Adrenal gland (tissue), 12 donors: Measurements from ENCODE around the gene ETV1. TPM values are rescaled to one million over a fixed set of nuclear protein-coding genes. Genes with fewer than 3 reads are reported as not detected.
A peak's percentile ranks its signal among the peaks of the same experiment; 100 is the strongest.

Experiments used
- DNase-seq, 7 donors: peaks; one replicate each; pipeline ENCODE4 v3.0.0-alpha.2; 2019 to 2020
- H3K27ac ChIP-seq, 5 donors: fragments of 200-600 bp; sonication (generic) in 4 of 5; 1 replicate in 3 of 5; 2 replicates in 2 of 5; pipeline versions ENCODE4 v1.5.1 to v1.8.0; 2016 to 2020; ENCODE audit warnings: mild to moderate bottlenecking in 1 of 5
- H3K27me3 ChIP-seq: fragments of 200-600 bp; 2 replicates; pipeline ENCODE4 v1.8.0; 2021
- H3K36me3 ChIP-seq, 2 donors: fragments of 200-600 bp; replicated peaks in 1 of 2; 1 replicate in 1 of 2; 2 replicates in 1 of 2; pipeline versions ENCODE4 v1.5.1 to v1.8.0; 2018 to 2022
- H3K4me1 ChIP-seq, 2 donors: fragments of 200-600 bp; replicated peaks in 1 of 2; 1 replicate in 1 of 2; 2 replicates in 1 of 2; pipeline versions ENCODE4 v1.5.1 to v1.8.0; 2018 to 2021
- H3K4me3 ChIP-seq, 4 donors: fragments of 200-600 bp; sonication (generic) in 3 of 4; one replicate each; pipeline ENCODE4 v1.5.1; 2016 to 2018
- H3K9me3 ChIP-seq, 3 donors: fragments of 200-600 bp; sonication (generic) in 1 of 3; replicated peaks in 1 of 3; 1 replicate in 2 of 3; 2 replicates in 1 of 3; pipeline versions ENCODE4 v1.5.1 to v1.8.0; 2016 to 2021
- POLR2A ChIP-seq, 2 donors: fragments of 450-650 bp; IDR thresholded peaks; one replicate each; pipeline ENCODE4 v1.6.1; 2017; ENCODE audit warnings: antibody characterized with exemption in 2 of 2, mild to moderate bottlenecking in 2 of 2, moderate library complexity in 1 of 2
- WGBS, 4 donors: extraction: QIAGEN DNeasy Blood & Tissue Kit in 2 of 4; methylation state at CpG; one replicate each; pipeline versions ENCODE4 v1.1.5 to v1.1.7; 2013 to 2017; 5-methylcytosine and 5-hydroxymethylcytosine counted together
- intact Hi-C, 2 donors: fragments of 100-400 bp; cut with DNase I; formaldehyde crosslinking; loops; one replicate each; pipeline versions ENCODE4 v1.14.1 to v1.15.0; 2022 to 2023
- polyA plus RNA-seq, 3 donors: library from polyadenylated mRNA; stranded (reverse); fragments of 200-250 nt in 2 of 3; fragments of 350-450 nt in 1 of 3; fragmentation: Illumina TruSeq in 1 of 3; extraction: RNeasy Lipid Tissue Mini Kit (QIAGEN cat#74804) in 1 of 3; gene quantifications; one replicate each; pipeline ENCODE4 v1.2.3, GENCODE V29; 2013 to 2014
- total RNA-seq, 9 donors: library from RNA; depleted of rRNA in 4 of 9; stranded (reverse); fragments of >200 nt in 4 of 9; fragments of 120-200 nt in 1 of 9; fragmentation: NEBNext Ultra II Directional in 1 of 9; extraction: Animal tissue kit (Norgen Biotek cat#: 25700) in 1 of 9; gene quantifications; one replicate each; pipeline versions ENCODE4 v1.1.0 to v1.2.4, GENCODE V29; 2013 to 2023
- TF ChIP-seq, protein P1 (sequence below), 6 experiments: fragments of 450-650 bp in 4 of 6; fragments of 200-600 bp in 2 of 6; sonication (generic) in 1 of 6; IDR thresholded peaks; 1 replicate in 5 of 6; 2 replicates in 1 of 6; pipeline versions ENCODE4 v1.5.1 to v1.8.0; 2016 to 2021; ENCODE audit warnings: antibody characterized with exemption in 6 of 6, mild to moderate bottlenecking in 2 of 6, moderate library complexity in 1 of 6
- donor health status: healthy with polysubstance abuse.
- donor health status: Bipolar disorder and iron deficiency.
- donor health status: DM: yes; HTN: yes; CAD: no.
- donor health status: DM: no; HTN: no; CAD: no.
- donor health status: DM: no; HTN: no; CAD: no.
- donor health status: DM: yes; HTN: yes; CAD: no.

ETV1 gene
- total and polyA plus RNA-seq, 12 donors, result 12.1 to 80.0 (median 34.0) TPM

DNA sequence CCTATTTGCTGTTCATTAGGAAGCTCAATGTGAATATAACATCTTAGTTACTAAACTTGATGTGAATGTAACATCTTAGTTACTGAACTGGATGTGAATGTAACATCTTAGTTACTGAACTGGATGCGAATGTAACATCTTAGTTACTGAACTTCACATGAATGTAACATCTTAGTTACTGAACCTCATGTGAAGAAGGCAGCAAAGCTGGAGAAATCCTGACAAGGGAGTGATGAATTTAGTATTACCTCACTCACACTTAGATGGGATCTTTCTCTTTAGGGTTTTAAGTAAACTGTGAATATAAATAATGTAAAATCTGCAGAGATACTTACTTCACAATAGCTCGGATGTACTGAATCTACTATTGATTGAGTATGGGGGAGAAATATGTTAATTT lies 73.6 kb downstream of the ETV1 start:
- H3K27me3 ChIP-seq, result no peaks in the 10 kb centered on the region
- H3K9me3 ChIP-seq, result no peaks in the 10 kb centered on the region
- WGBS, 4 donors, result 45 to 66% (median 50%) methylated on average over 2 of the region's 2 CpGs
- H3K36me3 ChIP-seq, result no peaks in the 10 kb centered on the region
- H3K4me1 ChIP-seq, result peaks cover 0 to 31% of the 10 kb centered on the region in 2 donors
- H3K4me3 ChIP-seq, result no peak overlapping the region
- intact Hi-C loops, result no loop called here
- H3K27ac ChIP-seq, result no peak overlapping the region
- DNase-seq, result no peak
- TF ChIP-seq, protein P1, sequence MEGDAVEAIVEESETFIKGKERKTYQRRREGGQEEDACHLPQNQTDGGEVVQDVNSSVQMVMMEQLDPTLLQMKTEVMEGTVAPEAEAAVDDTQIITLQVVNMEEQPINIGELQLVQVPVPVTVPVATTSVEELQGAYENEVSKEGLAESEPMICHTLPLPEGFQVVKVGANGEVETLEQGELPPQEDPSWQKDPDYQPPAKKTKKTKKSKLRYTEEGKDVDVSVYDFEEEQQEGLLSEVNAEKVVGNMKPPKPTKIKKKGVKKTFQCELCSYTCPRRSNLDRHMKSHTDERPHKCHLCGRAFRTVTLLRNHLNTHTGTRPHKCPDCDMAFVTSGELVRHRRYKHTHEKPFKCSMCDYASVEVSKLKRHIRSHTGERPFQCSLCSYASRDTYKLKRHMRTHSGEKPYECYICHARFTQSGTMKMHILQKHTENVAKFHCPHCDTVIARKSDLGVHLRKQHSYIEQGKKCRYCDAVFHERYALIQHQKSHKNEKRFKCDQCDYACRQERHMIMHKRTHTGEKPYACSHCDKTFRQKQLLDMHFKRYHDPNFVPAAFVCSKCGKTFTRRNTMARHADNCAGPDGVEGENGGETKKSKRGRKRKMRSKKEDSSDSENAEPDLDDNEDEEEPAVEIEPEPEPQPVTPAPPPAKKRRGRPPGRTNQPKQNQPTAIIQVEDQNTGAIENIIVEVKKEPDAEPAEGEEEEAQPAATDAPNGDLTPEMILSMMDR (IDR thresholded peaks at IDR 0.05), result no peak
- TF ChIP-seq POLR2A (IDR thresholded peaks at IDR 0.05), result no peak

DNA sequence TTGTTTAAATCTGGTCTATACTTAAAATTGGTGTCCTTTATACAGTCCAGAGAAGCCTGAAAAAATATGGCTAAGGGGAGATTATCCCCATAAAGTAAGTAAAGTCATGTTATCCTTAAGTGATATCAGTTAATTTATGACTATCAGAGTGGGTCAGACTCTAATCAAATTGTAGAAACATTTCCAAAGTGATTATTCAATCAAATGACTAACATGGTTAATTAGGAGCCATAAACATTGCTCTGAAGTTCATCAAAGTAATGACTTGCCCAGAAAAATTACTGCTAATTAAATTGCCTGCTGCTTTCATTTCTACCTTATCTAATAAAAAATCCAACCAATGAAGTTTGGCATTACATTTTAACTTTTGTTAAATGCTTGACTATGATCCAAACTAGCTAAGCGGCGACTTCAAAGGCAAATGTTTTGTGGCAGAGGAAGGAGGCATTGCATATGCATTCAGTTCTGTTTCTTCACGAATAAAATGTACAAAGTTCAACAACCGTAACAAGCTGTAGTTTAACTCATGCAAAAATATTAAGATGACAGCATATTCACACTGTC lies 76.7 kb downstream of the ETV1 start:
- Histone ChIP-seq H3K4me3 (no peak overlapping the region), H3K27me3 (no peaks in the 10 kb centered on the region), H3K9me3 (no peaks in the 10 kb centered on the region), H3K27ac (no peak overlapping the region), H3K36me3 (no peaks in the 10 kb centered on the region), H3K4me1 (peaks cover 0 to 19% of the 10 kb centered on the region in 2 donors)
- TF ChIP-seq POLR2A (IDR thresholded peaks at IDR 0.05), result no peak
- TF ChIP-seq, protein P1 (IDR thresholded peaks at IDR 0.05), result no peak
- peak in 4 of 7 donors; percentile 18 to 42 (median 24) for DNase-seq
- intact Hi-C loops, result no loop called here
- 29 to 54% (median 44%) methylated on average over 4 of the region's 4 CpGs for WGBS, 4 donors

DNA sequence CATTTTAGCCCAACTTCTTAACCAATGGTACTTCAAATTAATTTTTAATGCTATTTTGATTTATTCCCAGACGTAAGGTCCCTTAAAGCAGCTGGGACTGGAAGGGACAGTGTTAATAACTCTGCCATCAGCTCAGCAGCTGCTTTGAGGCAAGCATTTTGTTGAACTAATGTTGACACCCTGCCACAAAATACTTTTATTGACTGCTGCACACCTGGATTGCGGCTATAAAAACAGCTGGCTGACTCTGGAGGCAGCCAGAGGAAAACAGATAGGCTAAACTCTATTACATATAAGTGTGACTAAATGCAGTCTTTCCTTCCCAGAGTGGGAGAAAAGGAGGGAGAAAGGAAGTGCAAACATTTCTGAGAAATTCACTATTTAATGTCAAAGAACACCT lies 77.6 kb downstream of the ETV1 start:
- 81 to 89% (median 88%) methylated on average over 2 of the region's 2 CpGs for whole genome bisulfite sequencing, 4 donors
- H3K27ac ChIP-seq, result no peak overlapping the region
- intact Hi-C loops, result no loop called here
- H3K4me3 ChIP-seq, result no peak overlapping the region
- no peak for TF ChIP-seq POLR2A (IDR thresholded peaks at IDR 0.05)
- TF ChIP-seq, protein P1 (IDR thresholded peaks at IDR 0.05), result no peak
- no peaks in the 10 kb centered on the region for H3K36me3 ChIP-seq
- no peaks in the 10 kb centered on the region for H3K9me3 ChIP-seq
- peaks cover 0 to 19% of the 10 kb centered on the region in 2 donors for H3K4me1 ChIP-seq
- DNase-seq, result no peak
- no peaks in the 10 kb centered on the region for H3K27me3 ChIP-seq

DNA sequence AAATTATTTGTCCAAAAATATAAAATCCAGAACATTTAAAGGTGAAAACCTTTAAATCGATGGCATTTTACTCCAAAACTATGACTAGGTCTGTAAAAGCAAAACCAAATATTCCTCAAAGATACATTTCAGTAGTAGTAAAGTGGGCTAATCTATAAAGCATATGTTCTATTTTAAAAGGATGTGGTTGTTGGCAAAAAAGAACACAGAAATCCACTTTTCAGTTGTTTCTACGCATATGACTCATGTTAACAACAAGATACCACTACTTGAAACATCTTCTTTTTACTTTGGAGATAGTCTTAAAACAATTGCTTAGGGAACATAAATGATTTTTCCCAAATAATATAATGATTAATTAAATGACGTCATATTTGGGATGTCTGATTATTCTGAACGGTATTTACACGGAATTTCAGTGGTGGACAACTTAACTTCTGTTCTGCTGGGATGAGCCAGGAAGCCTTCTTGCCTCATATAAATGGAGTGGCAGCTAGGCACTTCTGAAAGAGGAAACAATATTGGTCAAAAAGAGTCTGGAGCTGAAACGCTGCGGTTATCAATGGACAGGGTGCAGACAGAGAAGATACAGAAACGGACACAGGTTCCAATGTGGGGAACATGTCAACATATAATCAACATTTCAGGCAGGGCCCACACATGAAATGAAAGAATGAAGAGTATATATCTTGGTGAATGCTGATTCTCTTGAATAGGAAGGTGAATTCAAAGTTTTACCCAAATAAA lies 78.5 kb downstream of the ETV1 start:
- no peak overlapping the region for H3K4me3 ChIP-seq
- no peak overlapping the region for H3K27ac ChIP-seq
- peaks cover 0 to 6% of the 10 kb centered on the region in 2 donors for H3K36me3 ChIP-seq
- WGBS, 4 donors, result 74 to 81% (median 78%) methylated on average over 8 of the region's 8 CpGs
- H3K9me3 ChIP-seq, result no peaks in the 10 kb centered on the region
- H3K27me3 ChIP-seq, result no peaks in the 10 kb centered on the region
- no peak for DNase-seq
- intact Hi-C loops, result no loop called here
- no peak for TF ChIP-seq POLR2A (IDR thresholded peaks at IDR 0.05)
- TF ChIP-seq, protein P1 (IDR thresholded peaks at IDR 0.05), result no peak
- H3K4me1 ChIP-seq, result peaks cover 0 to 19% of the 10 kb centered on the region in 2 donors
